Spleen (tissue), 11 donors: ENCODE results near the gene SYNPR. TPM values are rescaled to one million over a fixed set of nuclear protein-coding genes. Genes with fewer than 3 reads are reported as not detected.

ENCODE experiments used
- DNase-seq: peaks from one replicate; pipeline ENCODE4 v3.0.0-alpha.2; 2020
- H3K27ac ChIP-seq, 8 donors: fragments of 200-600 bp; sonication (generic) in 7 of 8; 1 replicate in 4 of 8; 2 replicates in 4 of 8; pipeline versions ENCODE4 v1.5.0 to v1.8.0; 2016 to 2021; ENCODE audit warnings: inconsistent platforms in 4 of 8, mild to moderate bottlenecking in 4 of 8, moderate library complexity in 1 of 8
- H3K27me3 ChIP-seq, 7 donors: fragments of 200-600 bp; sonication (generic) in 6 of 7; replicated peaks in 1 of 7; 1 replicate in 4 of 7; 2 replicates in 3 of 7; pipeline versions ENCODE4 v1.5.0 to v1.8.0; 2016 to 2021; ENCODE audit warnings: inconsistent platforms in 3 of 7, mild to moderate bottlenecking in 1 of 7
- H3K36me3 ChIP-seq, 6 donors: fragments of 200-600 bp; sonication (generic) in 5 of 6; 1 replicate in 4 of 6; 2 replicates in 2 of 6; pipeline versions ENCODE4 v1.5.0 to v1.8.0; 2016 to 2021; ENCODE audit warnings: inconsistent platforms in 2 of 6
- H3K4me1 ChIP-seq, 6 donors: fragments of 200-600 bp; sonication (generic) in 5 of 6; 1 replicate in 3 of 6; 2 replicates in 3 of 6; pipeline versions ENCODE4 v1.5.0 to v1.8.0; 2016 to 2021; ENCODE audit warnings: inconsistent platforms in 3 of 6
- H3K4me3 ChIP-seq, 8 donors: fragments of 200-600 bp; sonication (generic) in 7 of 8; 1 replicate in 4 of 8; 2 replicates in 4 of 8; pipeline versions ENCODE4 v1.5.0 to v1.8.0; 2016 to 2021; ENCODE audit warnings: inconsistent platforms in 4 of 8, mild to moderate bottlenecking in 4 of 8, moderate library complexity in 2 of 8
- H3K9me3 ChIP-seq, 8 donors: fragments of 200-600 bp; sonication (generic) in 7 of 8; 1 replicate in 4 of 8; 2 replicates in 4 of 8; pipeline versions ENCODE4 v1.5.0 to v1.8.0; 2016 to 2021; ENCODE audit warnings: inconsistent platforms in 4 of 8
- CTCF ChIP-seq, 11 experiments: fragments of 200-600 bp in 7 of 11; fragments of 450-650 bp in 4 of 11; sonication (generic) in 4 of 11; IDR thresholded peaks in 8 of 11; conservative IDR thresholded peaks in 3 of 11; 1 replicate in 7 of 11; 2 replicates in 4 of 11; pipeline versions ENCODE4 v1.4.0 to v1.8.0; 2016 to 2021; ENCODE audit warnings: antibody characterized with exemption in 11 of 11, inconsistent platforms in 4 of 11, mild to moderate bottlenecking in 1 of 11
- POLR2A ChIP-seq, 3 donors: fragments of 450-650 bp; IDR thresholded peaks; one replicate each; pipeline ENCODE4 v1.5.1; 2017; ENCODE audit warnings: antibody characterized with exemption in 3 of 3, mild to moderate bottlenecking in 1 of 3
- POLR2AphosphoS5 ChIP-seq, 3 donors: sonication (generic); formaldehyde crosslinking; IDR thresholded peaks; one replicate each; pipeline ENCODE4 v1.5.1; 2017; ENCODE audit warnings: antibody characterized with exemption in 3 of 3
- WGBS, 5 donors: extraction: QIAGEN DNeasy Blood & Tissue Kit in 3 of 5; methylation state at CpG; one replicate each; pipeline versions ENCODE4 v1.1.5 to v1.1.7; 2013 to 2018; 5-methylcytosine and 5-hydroxymethylcytosine counted together
- intact Hi-C: fragments of 100-400 bp; cut with DNase I; formaldehyde crosslinking; loops from one replicate; pipeline ENCODE4 v1.15.0; 2023; ENCODE audit warnings: low total_unique reads
- polyA plus RNA-seq, 3 donors: library from polyadenylated mRNA; stranded (reverse); fragments of 200-250 nt; gene quantifications; one replicate each; pipeline ENCODE4 v1.2.1, GENCODE V29; 2013
- total RNA-seq, 7 donors: library from RNA; depleted of rRNA in 3 of 7; stranded (reverse); fragments of >200 nt in 3 of 7; fragmentation: NEBNext Ultra II Directional in 4 of 7; extraction: Animal tissue kit (Norgen Biotek cat#: 25700) in 4 of 7; gene quantifications; one replicate each; pipeline versions ENCODE4 v1.1.0 to v1.2.1, GENCODE V29; 2016 to 2021
- donor health status: healthy with polysubstance abuse.
- donor health status: DM: no; HTN: no; CAD: no; lungs with moderate emphysema.
- donor health status: DM: no; HTN: no; CAD: no.
- donor health status: Bipolar disorder and iron deficiency.
- donor health status: healthy.
- donor health status: DM: no; HTN: no; CAD: no.
- donor health status: DM: yes; HTN: yes; CAD: no.

SYNPR gene
- total and polyA plus RNA-seq, 10 donors, result not detected

GRCh38 chr3:63609408-63609807, 331.3 kb downstream of the SYNPR start:
- WGBS, 5 donors, result 85 to 91% (median 90%) methylated on average over 7 of the region's 7 CpGs
- no peak for DNase-seq
- Histone ChIP-seq H3K9me3 (no peaks in the 10 kb centered on the region), H3K36me3 (no peaks in the 10 kb centered on the region), H3K27ac (no peak overlapping the region), H3K4me3 (no peak overlapping the region), H3K4me1 (no peaks in the 10 kb centered on the region), H3K27me3 (no peaks in the 10 kb centered on the region)
- TF ChIP-seq POLR2A (IDR thresholded peaks at IDR 0.05), result no peak
- TF ChIP-seq CTCF (IDR thresholded peaks at IDR 0.05 in 8 of 11, conservative IDR thresholded peaks at IDR 0.05 in 3 of 11), result no peak
- TF ChIP-seq POLR2AphosphoS5 (IDR thresholded peaks at IDR 0.05), result no peak
- intact Hi-C loops, result no loop called here

- Histone ChIP-seq H3K9me3 (no peaks in the 10 kb centered on the region), H3K4me1 (no peaks in the 10 kb centered on the region), H3K27ac (no peak overlapping the region), H3K36me3 (no peaks in the 10 kb centered on the region), H3K27me3 (no peaks in the 10 kb centered on the region), H3K4me3 (no peak overlapping the region)
- intact Hi-C loops, result no loop called here
- no peak for DNase-seq
- TF ChIP-seq CTCF (IDR thresholded peaks at IDR 0.05 in 8 of 11, conservative IDR thresholded peaks at IDR 0.05 in 3 of 11) (no peak), POLR2AphosphoS5 (IDR thresholded peaks at IDR 0.05) (no peak), POLR2A (IDR thresholded peaks at IDR 0.05) (no peak)
- 88 to 93% (median 91%) methylated on average over 4 of the region's 4 CpGs for WGBS, 5 donors
Measured at GRCh38 chr3:63609834-63610233, 331.7 kb downstream of the SYNPR start.

GRCh38 chr3:63611382-63611781, 333.3 kb downstream of the SYNPR start:
- H3K27me3 ChIP-seq, result no peaks in the 10 kb centered on the region
- H3K27ac ChIP-seq, result no peak overlapping the region
- TF ChIP-seq POLR2A (IDR thresholded peaks at IDR 0.05) (no peak), CTCF (IDR thresholded peaks at IDR 0.05 in 8 of 11, conservative IDR thresholded peaks at IDR 0.05 in 3 of 11) (no peak), POLR2AphosphoS5 (IDR thresholded peaks at IDR 0.05) (no peak)
- no peaks in the 10 kb centered on the region for H3K4me1 ChIP-seq
- no peak for DNase-seq
- 76 to 96% (median 82%) methylated on average over 1 of the region's 1 CpG for WGBS, 5 donors
- H3K9me3 ChIP-seq, result no peaks in the 10 kb centered on the region
- H3K36me3 ChIP-seq, result no peaks in the 10 kb centered on the region
- no peak overlapping the region for H3K4me3 ChIP-seq
- intact Hi-C loops, result no loop called here

- WGBS, 5 donors, result 36 to 91% (median 70%) methylated on average over 1 of the region's 1 CpG
- Histone ChIP-seq H3K36me3 (no peaks in the 10 kb centered on the region), H3K27me3 (no peaks in the 10 kb centered on the region), H3K9me3 (no peaks in the 10 kb centered on the region), H3K27ac (no peak overlapping the region), H3K4me1 (no peaks in the 10 kb centered on the region), H3K4me3 (no peak overlapping the region)
- TF ChIP-seq POLR2AphosphoS5 (IDR thresholded peaks at IDR 0.05), result no peak
- no peak for TF ChIP-seq POLR2A (IDR thresholded peaks at IDR 0.05)
- no peak for TF ChIP-seq CTCF (IDR thresholded peaks at IDR 0.05 in 8 of 11, conservative IDR thresholded peaks at IDR 0.05 in 3 of 11)
- no peak for DNase-seq
- intact Hi-C loops, result no loop called here
Measured at GRCh38 chr3:63613561-63613960, 335.5 kb downstream of the SYNPR start.
